ENCODE data around the gene HMGB1.

The HMGB1 gene

DNA sequence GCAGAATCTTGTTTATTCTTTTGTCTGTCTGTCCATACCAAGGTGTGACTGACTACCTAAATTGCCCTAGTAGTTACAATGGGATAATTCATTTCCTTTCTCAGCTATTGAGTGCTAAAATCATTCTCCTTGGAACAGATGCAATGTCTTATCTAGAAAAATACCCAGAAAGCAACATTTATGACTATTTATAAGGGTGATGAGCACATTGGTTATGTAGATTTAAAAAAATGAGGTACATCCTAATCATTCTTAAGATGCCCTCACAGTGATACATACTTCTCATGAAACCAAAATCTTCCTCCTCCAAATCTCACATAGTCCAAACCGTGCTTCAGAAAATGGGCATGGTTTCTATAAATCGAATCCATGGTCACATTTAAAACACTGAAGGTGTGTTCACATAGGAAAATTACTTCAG is 55.0 kb downstream of the HMGB1 start:
- DNase-seq (ENCODE audit: low read depth, low spot score) = no peak
- H3K4me3 ChIP-seq (ENCODE audit: low read length) = no peak overlapping the region

DNA sequence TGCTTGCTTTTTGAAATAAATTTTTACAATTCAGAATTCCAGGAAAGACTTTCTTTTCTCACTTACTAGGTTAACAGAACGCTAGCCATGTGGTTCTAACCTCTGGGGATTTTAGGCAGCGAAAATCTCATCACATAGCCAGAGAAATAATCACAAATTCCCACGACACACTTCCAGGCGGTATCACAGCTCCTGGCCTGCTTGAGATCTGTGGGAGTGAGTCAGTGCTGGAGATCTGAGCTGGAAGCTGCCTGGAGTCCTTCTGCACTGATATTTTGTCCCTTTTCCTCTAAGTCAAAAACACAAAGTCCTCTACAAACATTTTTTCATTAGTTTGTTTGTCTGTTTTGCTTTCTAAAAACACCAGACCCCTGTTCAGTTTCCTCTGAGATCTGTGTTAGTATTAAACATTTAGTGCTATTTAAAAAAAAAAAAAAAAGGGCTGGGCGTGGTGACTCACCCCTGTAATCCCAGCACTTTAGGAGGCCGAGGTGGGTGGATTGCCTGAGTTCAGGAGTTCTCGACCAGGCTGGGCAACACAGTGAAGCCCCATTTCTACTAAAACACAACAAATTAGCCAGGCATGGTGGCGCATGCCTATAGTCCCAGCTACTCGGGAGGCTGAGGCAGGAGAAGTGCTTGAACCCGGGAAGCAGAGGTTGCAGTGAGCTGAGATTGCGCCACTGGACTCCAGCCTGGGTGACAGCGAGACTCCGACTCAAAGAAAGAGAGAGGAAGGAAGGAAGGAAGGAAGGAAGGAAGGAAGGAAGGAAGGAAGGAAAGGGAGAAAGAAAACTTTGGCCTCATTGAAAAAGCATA is 55.6 kb downstream of the HMGB1 start:
- H3K4me3 ChIP-seq (ENCODE audit: low read length) = no peak overlapping the region
- DNase-seq (ENCODE audit: low read depth, low spot score) = no peak

DNA sequence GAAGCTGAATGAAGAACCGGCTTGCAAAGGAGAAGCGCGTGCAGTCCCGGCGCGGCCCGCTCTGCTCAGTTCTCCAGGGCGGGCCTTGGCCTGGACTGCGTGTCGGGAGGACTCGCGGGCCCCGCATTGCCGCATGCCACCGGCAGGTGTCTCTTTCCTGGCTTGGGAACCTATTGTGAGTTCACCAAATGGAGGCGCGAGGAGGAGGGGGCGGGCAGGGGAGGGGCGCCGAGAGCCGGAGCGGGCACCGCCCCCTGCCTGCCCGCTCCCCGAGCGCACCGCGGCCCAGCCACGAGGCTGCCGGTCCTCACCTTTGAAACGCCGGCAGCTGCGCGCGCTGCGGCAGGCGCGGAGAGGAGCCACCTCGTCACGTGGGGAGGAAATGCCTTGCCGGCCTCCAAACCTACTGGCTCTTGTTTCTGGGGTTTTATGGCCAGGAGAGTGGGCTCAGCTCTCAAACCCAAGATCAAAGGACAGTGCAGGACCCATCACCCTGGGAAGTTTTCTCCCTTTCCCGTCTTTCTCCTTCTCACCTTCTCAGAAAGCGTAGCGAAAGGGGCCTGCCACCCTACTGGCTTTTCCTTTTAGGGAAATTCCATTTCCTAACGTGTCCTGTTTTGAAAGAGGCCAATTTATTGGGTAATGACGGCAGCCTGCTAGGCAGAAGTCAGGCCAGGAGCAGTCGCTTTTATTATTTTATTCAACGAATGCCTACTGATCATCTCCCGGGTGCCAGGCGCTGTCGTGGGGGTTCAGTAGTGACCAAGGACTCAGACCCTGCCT is 57.2 kb downstream of the HMGB1 start:
- peak overlapping the region; percentile 25 for H3K4me3 ChIP-seq (ENCODE audit: low read length)

DNA sequence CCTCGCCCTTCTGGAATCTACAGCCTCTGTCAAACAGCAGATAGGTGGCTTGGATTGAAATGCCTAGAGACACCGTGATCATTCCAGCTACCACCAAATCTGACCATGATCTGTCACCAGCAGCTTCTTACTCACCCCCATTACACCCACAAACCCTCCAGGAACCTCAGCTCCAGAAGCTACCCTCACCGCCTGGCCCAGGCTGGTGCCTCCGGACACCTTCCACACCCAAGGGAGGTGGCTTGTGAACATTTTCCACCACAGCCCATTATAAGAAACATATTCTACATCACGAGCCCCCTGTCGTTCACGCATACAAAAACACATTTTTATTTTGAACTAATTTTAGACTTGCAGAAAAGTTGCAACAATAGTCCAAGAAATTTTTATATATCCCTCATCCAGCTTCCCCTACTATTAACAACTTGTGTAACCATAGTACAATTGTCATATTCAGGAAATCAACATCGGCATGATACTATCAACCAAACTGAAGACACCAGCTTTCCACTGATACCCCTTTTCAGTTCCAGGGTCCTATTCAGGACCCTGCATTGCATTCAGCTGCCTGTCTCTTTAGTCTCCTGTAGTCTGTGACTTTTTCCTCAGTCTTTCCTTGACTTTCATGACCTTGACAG is 58.8 kb downstream of the HMGB1 start:
- no peak for DNase-seq (ENCODE audit: low read depth, low spot score)
- no peak overlapping the region for H3K4me3 ChIP-seq (ENCODE audit: low read length)

More for the DNA sequence above, 57.2 kb downstream of the HMGB1 start:
- peak; percentile 92 for DNase-seq (ENCODE audit: low read depth, low spot score)
